ENCODE results near the gene GABRR3. TPM values are rescaled to one million over a fixed set of nuclear protein-coding genes. Genes with fewer than 3 reads are reported as not detected.

The GABRR3 gene
- total RNA-seq, 3 donors from 2014 or later = not detected

DNA sequence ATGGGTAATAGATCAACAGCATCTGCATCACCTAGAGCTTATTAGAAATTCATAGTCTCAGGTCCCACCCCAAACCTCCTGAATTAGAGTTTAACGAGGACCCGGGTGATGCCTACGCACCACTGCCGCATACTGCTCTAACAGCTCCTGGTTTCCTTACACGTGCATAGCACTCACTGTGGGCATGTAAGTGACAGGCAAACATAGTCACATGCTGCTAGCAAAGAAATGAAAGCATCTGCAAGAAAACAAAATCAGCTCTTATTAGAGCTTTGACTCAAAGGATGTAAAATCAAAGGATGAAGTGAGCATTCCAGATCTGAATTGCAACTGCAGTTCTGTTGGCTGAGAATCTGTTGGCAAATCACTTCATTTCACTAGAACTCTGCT, 43.8 kb downstream of the GABRR3 start:
- TF ChIP-seq POLR2A (IDR thresholded peaks at IDR 0.05) (no peak), POLR2AphosphoS5 (IDR thresholded peaks at IDR 0.05) (no peak)
- TF ChIP-seq, protein P1, sequence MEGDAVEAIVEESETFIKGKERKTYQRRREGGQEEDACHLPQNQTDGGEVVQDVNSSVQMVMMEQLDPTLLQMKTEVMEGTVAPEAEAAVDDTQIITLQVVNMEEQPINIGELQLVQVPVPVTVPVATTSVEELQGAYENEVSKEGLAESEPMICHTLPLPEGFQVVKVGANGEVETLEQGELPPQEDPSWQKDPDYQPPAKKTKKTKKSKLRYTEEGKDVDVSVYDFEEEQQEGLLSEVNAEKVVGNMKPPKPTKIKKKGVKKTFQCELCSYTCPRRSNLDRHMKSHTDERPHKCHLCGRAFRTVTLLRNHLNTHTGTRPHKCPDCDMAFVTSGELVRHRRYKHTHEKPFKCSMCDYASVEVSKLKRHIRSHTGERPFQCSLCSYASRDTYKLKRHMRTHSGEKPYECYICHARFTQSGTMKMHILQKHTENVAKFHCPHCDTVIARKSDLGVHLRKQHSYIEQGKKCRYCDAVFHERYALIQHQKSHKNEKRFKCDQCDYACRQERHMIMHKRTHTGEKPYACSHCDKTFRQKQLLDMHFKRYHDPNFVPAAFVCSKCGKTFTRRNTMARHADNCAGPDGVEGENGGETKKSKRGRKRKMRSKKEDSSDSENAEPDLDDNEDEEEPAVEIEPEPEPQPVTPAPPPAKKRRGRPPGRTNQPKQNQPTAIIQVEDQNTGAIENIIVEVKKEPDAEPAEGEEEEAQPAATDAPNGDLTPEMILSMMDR (IDR thresholded peaks at IDR 0.05) = no peak
- no peak overlapping the region for H3K27ac ChIP-seq
- no peak for DNase-seq (ENCODE audit: low spot score in 2 of 2)
- intact Hi-C loops (cut with DNase I; ENCODE audit: low total_unique reads) = no loop called here
- H3K9me3 ChIP-seq = no peaks in the 10 kb centered on the region
- no peaks in the 10 kb centered on the region for H3K27me3 ChIP-seq
- no peak overlapping the region for H3K4me3 ChIP-seq
- no peaks in the 10 kb centered on the region for H3K4me1 ChIP-seq
- no peaks in the 10 kb centered on the region for H3K36me3 ChIP-seq

DNA sequence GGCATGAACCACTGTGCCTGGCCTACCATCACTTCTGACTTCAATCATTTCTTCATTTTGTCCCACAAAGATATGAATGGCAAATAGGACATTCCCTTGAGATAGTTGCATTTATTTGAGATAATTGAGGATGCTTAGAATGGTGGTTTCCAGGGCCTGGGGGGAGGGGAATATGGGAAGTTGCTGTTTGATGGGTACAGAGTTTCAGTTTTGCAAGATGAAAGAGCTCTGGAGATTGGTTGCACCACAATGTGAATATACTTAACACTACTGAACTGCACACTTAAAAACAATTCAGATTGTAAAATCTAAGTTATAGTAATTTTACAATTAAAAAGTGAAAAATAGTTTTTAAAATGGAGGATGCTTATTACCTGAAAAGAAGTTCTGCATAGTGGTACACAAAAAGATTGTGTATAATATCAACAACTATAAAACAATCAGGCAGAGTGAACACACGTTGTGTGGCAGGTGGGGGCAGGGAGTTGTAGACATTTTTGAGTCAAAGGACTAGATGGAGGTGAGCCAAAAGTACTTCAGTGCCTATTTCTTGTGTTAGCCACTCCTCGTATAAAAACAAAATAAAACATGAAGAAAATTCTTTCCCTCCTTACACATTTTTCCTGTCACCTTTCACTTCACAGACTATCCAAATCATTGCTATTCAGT, 44.4 kb downstream of the GABRR3 start:
- H3K9me3 ChIP-seq = no peaks in the 10 kb centered on the region
- no peak overlapping the region for H3K4me3 ChIP-seq
- no peak overlapping the region for H3K27ac ChIP-seq
- no peaks in the 10 kb centered on the region for H3K27me3 ChIP-seq
- TF ChIP-seq POLR2AphosphoS5 (IDR thresholded peaks at IDR 0.05) (no peak), POLR2A (IDR thresholded peaks at IDR 0.05) (no peak)
- TF ChIP-seq, protein P1 (IDR thresholded peaks at IDR 0.05) = no peak
- no peaks in the 10 kb centered on the region for H3K36me3 ChIP-seq
- intact Hi-C loops (cut with DNase I; ENCODE audit: low total_unique reads) = no loop called here
- H3K4me1 ChIP-seq = no peaks in the 10 kb centered on the region
- DNase-seq (ENCODE audit: low spot score in 2 of 2) = no peak

DNA sequence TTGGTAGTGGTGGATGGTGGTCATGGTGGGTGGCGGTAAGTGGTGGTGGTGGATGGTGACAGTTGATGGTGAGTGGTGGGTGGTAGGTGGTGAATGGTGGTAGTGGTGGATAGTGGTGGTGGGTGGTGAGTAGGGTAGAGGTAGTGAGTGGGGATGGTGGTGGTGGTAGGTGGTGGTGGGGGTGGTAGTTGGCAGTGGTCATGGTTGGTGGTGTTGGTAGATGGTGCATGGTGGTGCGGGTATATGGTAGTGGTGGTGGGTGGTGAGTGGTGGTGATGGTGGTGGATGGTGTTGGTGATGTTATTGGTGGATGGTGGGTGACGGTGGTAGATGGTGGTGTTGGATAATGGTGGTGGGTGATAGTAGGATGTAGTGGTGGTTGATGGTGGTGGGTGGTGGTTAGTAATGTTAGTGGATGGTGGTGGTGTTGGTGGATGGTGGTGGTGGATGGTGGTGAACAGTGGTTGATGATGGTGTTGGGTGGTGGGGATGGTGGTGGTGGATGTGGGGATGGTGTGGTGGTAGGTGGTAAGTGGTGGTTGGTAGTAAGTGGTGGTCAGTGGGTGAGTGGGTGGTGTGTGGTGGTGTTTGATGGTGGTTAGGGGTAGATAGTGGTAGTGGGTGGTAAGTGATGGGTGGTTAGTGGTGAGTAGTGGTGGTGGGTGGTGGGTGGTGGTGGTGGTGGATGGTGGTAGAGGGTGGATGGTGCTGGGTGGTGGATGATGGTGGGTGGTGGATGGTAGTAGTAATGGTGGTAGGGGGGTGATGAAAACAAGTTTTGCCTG, 46.1 kb downstream of the GABRR3 start:
- H3K27me3 ChIP-seq = no peaks in the 10 kb centered on the region
- no peak overlapping the region for H3K27ac ChIP-seq
- H3K9me3 ChIP-seq = no peaks in the 10 kb centered on the region
- H3K4me3 ChIP-seq = no peak overlapping the region
- intact Hi-C loops (cut with DNase I; ENCODE audit: low total_unique reads) = no loop called here
- DNase-seq (ENCODE audit: low spot score in 2 of 2) = no peak
- H3K4me1 ChIP-seq = no peaks in the 10 kb centered on the region
- TF ChIP-seq POLR2AphosphoS5 (IDR thresholded peaks at IDR 0.05) (no peak), POLR2A (IDR thresholded peaks at IDR 0.05) (no peak)
- TF ChIP-seq, protein P1 (IDR thresholded peaks at IDR 0.05) = no peak
- H3K36me3 ChIP-seq = no peaks in the 10 kb centered on the region

DNA sequence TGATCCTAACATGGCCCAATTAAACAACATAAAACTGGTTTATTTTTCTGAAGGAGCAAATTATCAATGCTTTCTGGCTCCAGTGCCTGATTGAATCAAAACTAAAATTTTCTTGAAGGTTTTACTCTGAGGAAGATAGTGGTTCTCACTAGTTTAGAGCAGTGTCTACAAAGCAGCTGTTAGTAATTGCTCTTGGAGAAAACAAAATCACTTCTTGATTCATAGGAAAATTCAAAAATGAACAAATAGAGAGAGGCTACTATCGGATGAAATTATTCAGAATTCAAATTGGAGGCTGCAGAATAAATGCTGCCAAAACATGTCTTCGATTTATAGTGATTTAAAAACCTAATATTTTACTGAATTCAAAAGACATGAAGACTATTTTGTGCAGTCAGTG, 47.8 kb downstream of the GABRR3 start:
- H3K4me1 ChIP-seq = no peaks in the 10 kb centered on the region
- H3K9me3 ChIP-seq = no peaks in the 10 kb centered on the region
- TF ChIP-seq POLR2A (IDR thresholded peaks at IDR 0.05) (no peak), POLR2AphosphoS5 (IDR thresholded peaks at IDR 0.05) (no peak)
- TF ChIP-seq, protein P1 (IDR thresholded peaks at IDR 0.05) = no peak
- no peak overlapping the region for H3K4me3 ChIP-seq
- no peak overlapping the region for H3K27ac ChIP-seq
- DNase-seq (ENCODE audit: low spot score in 2 of 2) = no peak
- no peaks in the 10 kb centered on the region for H3K27me3 ChIP-seq
- intact Hi-C loops (cut with DNase I; ENCODE audit: low total_unique reads) = no loop called here
- no peaks in the 10 kb centered on the region for H3K36me3 ChIP-seq

DNA sequence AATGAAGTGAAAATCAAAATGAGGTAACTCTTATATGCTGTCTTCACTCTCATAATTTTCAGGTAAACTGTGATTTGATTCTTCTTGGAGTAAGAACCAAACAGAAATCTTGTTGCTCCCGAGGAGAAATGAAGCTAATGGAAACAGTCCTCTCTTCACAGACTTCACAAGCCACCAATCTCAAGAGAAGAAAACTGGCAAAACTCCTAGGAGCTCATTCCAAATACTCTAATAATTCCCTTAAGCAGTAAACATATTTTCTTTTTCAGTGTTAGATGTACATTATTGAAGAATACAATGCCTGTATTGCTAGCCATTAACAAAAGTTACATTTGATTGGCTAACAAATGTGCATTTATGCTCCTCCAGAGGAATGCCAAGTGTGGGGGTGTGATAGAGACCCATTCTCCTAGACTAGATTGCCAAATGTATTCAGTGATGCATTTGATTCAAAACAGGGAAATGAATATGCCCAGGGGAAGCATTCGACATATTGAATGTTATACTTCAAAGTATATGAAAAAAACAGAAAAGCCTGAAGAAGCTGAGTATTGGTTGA, 51.1 kb downstream of the GABRR3 start:
- no peaks in the 10 kb centered on the region for H3K36me3 ChIP-seq

More for the DNA sequence above, 51.1 kb downstream of the GABRR3 start:
- TF ChIP-seq, protein P1 (IDR thresholded peaks at IDR 0.05) = no peak
- Histone ChIP-seq H3K4me3 (no peak overlapping the region), H3K27ac (no peak overlapping the region), H3K4me1 (no peaks in the 10 kb centered on the region), H3K27me3 (no peaks in the 10 kb centered on the region), H3K9me3 (no peaks in the 10 kb centered on the region)
- no peak for DNase-seq (ENCODE audit: low spot score in 2 of 2)
- intact Hi-C loops (cut with DNase I; ENCODE audit: low total_unique reads) = no loop called here

All from breast epithelium (tissue), 4 donors.